ENCODE results near the gene P3H1.
A peak's percentile ranks its signal among the peaks of the same experiment; 100 is the strongest.

The P3H1 gene

GRCh38 chr1:42743317-42744147 lies 23.3 kb downstream of the P3H1 start:
- DNase-seq (ENCODE audit: insufficient read length, low spot score) (no peak), FAIRE-seq (no peak)
- no peak for TF ChIP-seq CTCF (IDR thresholded peaks at IDR 0.05; ENCODE audit: insufficient read depth, missing control alignments)

- no peak for TF ChIP-seq CTCF (IDR thresholded peaks at IDR 0.05; ENCODE audit: insufficient read depth, missing control alignments)
- no peak for DNase-seq (ENCODE audit: insufficient read length, low spot score)
- no peak for FAIRE-seq
Observed at GRCh38 chr1:42742617-42743316, 24.1 kb downstream of the P3H1 start.

DNA sequence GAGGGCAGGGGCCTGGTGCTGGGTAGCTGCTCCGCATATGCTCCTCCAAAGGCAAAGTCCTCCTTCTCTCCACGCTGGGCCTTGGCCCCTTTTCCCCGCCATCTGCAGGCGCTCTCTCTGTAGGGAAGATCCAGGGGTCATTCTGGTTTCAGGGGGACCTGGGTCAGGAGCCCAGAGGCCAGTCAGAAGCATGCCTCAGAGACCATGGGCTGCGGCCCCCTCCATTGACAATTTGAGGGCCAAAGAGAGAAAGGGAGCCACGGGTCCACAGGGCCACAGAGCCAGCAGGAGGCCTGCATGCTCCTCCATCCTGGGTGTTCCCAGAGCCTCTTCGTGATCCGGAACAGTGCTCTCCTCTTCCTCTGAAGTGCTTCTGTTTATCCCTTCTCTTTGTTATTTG lies 24.7 kb downstream of the P3H1 start:
- TF ChIP-seq CTCF (IDR thresholded peaks at IDR 0.05; ENCODE audit: insufficient read depth, missing control alignments) = no peak

DNA sequence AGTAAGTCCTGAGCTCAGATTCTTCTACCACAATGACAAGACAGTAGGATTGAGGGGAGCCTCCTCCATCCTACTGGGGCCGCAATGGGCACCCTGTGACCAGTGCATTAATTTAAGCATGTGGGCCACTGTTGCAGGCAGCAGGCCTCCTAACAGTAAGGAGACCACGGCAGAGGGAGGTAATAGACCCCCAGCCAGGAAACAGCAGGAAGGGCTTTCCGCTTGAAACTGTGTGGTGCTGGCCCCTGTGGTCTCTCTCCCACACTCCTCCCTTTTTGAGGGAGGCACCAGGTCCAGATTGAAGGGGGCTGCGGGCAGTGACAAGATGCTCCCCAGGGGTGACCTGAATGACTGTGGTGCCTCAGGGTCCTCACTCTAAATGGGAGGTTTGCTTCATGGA lies 25.1 kb downstream of the P3H1 start:
- FAIRE-seq (no peak), DNase-seq (ENCODE audit: insufficient read length, low spot score) (no peak)
- no peak for TF ChIP-seq CTCF (IDR thresholded peaks at IDR 0.05; ENCODE audit: insufficient read depth, missing control alignments)

More for the DNA sequence above, 24.7 kb downstream of the P3H1 start:
- no peak for DNase-seq (ENCODE audit: insufficient read length, low spot score)
- no peak for FAIRE-seq

DNA sequence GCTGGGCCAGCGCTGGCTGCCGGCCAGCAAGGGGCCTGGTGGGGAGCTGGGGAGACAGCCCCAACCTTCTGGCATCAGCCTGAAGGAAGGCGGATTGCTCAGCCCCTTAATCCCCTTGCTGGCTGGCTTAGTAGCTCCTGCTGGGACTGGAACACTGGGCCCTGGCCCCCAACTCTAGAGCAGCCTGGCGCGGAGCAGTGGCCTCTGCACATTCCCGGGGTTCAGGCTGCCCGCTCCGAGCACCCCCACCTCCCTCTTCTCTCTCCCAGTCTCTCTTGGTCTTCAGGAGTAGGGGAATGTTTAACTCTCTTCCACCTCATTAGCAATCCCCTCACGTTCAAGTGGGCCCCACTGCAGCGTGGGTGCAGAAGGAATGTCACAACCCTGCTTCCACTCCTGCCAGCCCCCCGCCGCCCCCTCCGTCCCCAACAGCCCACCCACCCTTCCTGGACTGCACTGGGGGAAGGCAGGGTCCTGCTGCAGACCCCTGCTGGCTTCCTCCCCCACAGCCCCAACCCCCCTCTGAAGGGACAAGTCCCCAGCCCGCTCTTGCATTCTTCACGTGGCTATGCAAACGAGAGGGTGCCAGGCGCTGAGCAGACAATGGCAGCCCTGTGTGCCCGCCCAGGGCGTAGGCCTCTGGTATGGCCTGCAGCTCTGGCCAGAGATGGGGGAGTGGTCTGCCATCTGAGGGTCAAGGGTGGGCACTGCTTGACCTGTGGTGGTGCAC lies 25.8 kb downstream of the P3H1 start:
- DNase-seq (ENCODE audit: insufficient read length, low spot score) (peak; percentile 93), FAIRE-seq (no peak)
- no peak for TF ChIP-seq CTCF (IDR thresholded peaks at IDR 0.05; ENCODE audit: insufficient read depth, missing control alignments)

DNA sequence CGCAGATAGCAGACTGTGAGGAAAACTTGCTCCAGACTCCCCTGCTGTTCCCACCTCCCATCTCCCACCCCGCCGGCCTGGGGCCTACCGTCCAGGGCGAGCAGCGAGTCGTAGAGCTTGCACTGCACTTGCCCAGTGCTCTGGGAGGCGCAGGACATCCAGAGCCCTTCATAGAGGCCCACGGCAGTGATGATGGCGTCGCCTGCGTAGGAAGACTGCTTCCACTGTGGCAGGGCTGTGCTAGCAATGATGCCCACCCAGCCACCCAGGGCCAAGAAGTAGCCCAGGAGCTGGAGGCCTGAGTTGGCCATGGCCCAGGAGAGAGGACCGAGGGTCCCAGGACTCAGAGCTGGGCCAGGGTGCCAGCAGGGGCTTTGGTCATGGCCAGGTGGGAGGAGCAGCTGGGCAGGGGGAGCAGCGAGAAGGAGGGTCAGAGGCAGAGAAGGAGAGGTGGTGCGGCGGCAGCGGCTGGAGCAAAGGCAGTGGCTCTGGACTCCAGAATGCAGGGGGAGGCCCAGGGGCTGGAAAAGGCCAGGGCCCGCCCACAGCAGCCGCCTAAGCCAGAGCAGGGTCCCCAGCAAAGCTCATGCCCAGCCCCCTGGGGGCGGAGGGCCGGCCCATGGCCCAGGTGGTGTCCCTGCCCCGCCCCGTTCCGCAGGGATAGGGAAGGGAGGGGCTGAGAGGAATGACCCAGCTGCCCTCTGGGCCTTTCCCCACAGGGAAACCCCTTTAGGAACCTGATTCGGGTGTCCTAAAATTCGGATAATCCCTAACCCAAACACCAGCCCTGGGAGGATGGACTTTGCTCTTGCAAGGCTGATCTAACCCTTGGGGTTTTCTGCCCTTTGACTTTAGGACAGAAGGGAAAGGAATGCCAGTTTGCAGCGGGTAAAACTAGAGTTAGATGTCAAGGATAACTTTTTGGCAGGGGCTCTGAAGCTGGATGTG lies 26.8 kb downstream of the P3H1 start, which contains the start of gene CLDN19:
TSS of gene CLDN19 (minus strand) at position 484 of the 948 bp plus-strand sequence. CDS start at position 311, 173 bp downstream.
- no peak for DNase-seq (ENCODE audit: insufficient read length, low spot score)
- no peak for FAIRE-seq
- TF ChIP-seq CTCF (IDR thresholded peaks at IDR 0.05; ENCODE audit: insufficient read depth, missing control alignments) = no peak
